OCI-LY1 (cell line): ENCODE results near the gene IKZF2.

Experiments used
- EZH2 ChIP-seq: fragments of 200-600 bp; sonication (generic), shearing (Covaris generic); IDR thresholded peaks from 2 replicates; pipeline ENCODE4 v1.8.0; 2017; ENCODE audit warnings: borderline replicate concordance, mixed run types, mild to moderate bottlenecking, antibody characterized with exemption, low read length, moderate library complexity, mixed read lengths
- TF ChIP-seq, protein P1 (sequence below): fragments of 200-600 bp; sonication (generic), shearing (Covaris generic); IDR thresholded peaks from 2 replicates; pipeline ENCODE4 v1.5.1; 2017; ENCODE audit warnings: mild to moderate bottlenecking, antibody characterized with exemption, low read length, moderate library complexity, mixed read lengths

DNA sequence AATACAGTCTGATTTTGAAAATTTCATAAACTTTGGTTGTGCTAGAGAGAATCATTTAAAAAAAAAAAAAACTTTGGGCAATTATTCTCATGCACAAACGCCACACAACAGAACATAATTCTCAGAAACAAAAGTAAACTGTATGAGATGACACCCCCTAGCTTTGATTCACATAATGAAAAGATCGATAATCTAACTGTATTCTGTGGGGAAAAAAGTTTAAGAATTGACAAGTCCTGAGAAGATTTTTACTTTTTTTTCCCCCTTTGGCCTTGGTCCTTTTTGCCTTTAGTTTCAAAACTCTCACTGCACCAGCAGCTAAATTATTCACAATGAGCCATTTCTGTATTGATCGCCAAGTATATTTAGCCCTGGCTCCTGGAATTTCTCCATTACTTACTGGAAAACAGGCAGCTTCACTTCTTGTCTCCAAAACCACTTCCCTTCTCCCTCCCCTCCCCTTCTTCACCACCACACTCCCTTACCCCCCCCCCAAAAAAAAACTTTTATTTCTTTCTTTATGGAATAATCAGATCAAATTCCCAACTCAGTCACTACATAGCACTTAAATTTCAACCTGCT, 2.0 kb downstream of the IKZF2 start:
- TF ChIP-seq, protein P1, sequence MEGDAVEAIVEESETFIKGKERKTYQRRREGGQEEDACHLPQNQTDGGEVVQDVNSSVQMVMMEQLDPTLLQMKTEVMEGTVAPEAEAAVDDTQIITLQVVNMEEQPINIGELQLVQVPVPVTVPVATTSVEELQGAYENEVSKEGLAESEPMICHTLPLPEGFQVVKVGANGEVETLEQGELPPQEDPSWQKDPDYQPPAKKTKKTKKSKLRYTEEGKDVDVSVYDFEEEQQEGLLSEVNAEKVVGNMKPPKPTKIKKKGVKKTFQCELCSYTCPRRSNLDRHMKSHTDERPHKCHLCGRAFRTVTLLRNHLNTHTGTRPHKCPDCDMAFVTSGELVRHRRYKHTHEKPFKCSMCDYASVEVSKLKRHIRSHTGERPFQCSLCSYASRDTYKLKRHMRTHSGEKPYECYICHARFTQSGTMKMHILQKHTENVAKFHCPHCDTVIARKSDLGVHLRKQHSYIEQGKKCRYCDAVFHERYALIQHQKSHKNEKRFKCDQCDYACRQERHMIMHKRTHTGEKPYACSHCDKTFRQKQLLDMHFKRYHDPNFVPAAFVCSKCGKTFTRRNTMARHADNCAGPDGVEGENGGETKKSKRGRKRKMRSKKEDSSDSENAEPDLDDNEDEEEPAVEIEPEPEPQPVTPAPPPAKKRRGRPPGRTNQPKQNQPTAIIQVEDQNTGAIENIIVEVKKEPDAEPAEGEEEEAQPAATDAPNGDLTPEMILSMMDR: peak; percentile 42; the same call in 1 of the 2 replicates
- TF ChIP-seq EZH2: no peak
